ENCODE results near the gene STUM.

DNA sequence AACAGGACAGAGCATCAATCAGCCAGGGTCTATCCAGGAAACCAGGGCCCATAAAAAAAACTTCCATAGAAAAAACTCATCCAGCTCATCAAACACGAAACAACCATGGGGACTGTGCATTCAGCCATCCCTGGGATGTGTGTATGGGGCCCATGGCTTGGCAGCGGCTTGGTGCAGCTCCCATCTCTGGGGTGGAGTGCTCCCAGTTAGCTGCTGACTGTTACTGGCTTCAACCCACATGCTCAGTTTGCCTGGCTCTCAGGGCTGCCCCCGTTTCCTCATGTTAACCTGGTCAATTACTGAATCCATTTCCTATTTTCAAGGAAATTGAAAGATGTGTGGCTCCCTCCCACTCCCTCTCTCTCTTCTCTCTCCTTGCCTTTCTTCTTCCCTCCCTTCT, 37.3 kb upstream of the STUM start:
- TF ChIP-seq, protein P1, sequence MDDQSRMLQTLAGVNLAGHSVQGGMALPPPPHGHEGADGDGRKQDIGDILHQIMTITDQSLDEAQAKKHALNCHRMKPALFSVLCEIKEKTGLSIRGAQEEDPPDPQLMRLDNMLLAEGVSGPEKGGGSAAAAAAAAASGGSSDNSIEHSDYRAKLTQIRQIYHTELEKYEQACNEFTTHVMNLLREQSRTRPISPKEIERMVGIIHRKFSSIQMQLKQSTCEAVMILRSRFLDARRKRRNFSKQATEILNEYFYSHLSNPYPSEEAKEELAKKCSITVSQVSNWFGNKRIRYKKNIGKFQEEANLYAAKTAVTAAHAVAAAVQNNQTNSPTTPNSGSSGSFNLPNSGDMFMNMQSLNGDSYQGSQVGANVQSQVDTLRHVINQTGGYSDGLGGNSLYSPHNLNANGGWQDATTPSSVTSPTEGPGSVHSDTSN (IDR thresholded peaks at IDR 0.05; ENCODE audit: insufficient replicate concordance, low read depth, low read length): no peak
- TF ChIP-seq, protein P2, sequence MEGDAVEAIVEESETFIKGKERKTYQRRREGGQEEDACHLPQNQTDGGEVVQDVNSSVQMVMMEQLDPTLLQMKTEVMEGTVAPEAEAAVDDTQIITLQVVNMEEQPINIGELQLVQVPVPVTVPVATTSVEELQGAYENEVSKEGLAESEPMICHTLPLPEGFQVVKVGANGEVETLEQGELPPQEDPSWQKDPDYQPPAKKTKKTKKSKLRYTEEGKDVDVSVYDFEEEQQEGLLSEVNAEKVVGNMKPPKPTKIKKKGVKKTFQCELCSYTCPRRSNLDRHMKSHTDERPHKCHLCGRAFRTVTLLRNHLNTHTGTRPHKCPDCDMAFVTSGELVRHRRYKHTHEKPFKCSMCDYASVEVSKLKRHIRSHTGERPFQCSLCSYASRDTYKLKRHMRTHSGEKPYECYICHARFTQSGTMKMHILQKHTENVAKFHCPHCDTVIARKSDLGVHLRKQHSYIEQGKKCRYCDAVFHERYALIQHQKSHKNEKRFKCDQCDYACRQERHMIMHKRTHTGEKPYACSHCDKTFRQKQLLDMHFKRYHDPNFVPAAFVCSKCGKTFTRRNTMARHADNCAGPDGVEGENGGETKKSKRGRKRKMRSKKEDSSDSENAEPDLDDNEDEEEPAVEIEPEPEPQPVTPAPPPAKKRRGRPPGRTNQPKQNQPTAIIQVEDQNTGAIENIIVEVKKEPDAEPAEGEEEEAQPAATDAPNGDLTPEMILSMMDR (IDR thresholded peaks at IDR 0.05 in 2 of 3, conservative IDR thresholded peaks at IDR 0.05 in 1 of 3; ENCODE audit: control insufficient read depth in 2 of 3, extremely low read depth in 1 of 3, insufficient read depth in 1 of 3, low read depth in 3 of 3, low read length in 3 of 3): no peak
- no peak for TF ChIP-seq RFX5 (IDR thresholded peaks at IDR 0.05; ENCODE audit: low read depth, low read length)
- TF ChIP-seq POLR2A (IDR thresholded peaks at IDR 0.05; ENCODE audit: low read depth, low read length): no peak
- TF ChIP-seq, protein P3, sequence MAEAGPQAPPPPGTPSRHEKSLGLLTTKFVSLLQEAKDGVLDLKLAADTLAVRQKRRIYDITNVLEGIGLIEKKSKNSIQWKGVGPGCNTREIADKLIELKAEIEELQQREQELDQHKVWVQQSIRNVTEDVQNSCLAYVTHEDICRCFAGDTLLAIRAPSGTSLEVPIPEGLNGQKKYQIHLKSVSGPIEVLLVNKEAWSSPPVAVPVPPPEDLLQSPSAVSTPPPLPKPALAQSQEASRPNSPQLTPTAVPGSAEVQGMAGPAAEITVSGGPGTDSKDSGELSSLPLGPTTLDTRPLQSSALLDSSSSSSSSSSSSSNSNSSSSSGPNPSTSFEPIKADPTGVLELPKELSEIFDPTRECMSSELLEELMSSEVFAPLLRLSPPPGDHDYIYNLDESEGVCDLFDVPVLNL (IDR thresholded peaks at IDR 0.05; ENCODE audit: low read depth, low read length): no peak
